ENCODE data around the gene PRUNE2. TPM values are rescaled to one million over a fixed set of nuclear protein-coding genes. Genes with fewer than 3 reads are reported as not detected.
"Not testable (repeated sequence)": the region's sequence is repeated elsewhere in the genome, so short reads cannot be mapped to it uniquely, and the experiment has no call there.

PRUNE2 gene
- total RNA-seq, 2 donors from 2014 or later, result 0.40 TPM; not detected in 1

GRCh38 chr9:76743931-76744330 is 162.0 kb downstream of the PRUNE2 start:
- no peaks in the 10 kb centered on the region for H3K36me3 Mint-ChIP-seq (ENCODE audit: low read depth)
- no peaks in the 10 kb centered on the region for H3K4me1 Mint-ChIP-seq
- no peak overlapping the region for H3K27ac Mint-ChIP-seq
- no peak overlapping the region for H3K4me3 Mint-ChIP-seq
- no peaks in the 10 kb centered on the region for H3K27me3 Mint-ChIP-seq
- ATAC-seq (no peak), DNase-seq (no peak)
- no peaks in the 10 kb centered on the region for H3K9me3 ChIP-seq (ENCODE audit: control insufficient read depth, low read length, poor library complexity, severe bottlenecking)

- not testable (repeated sequence) for H3K4me1 Mint-ChIP-seq; DNase-seq; H3K36me3 Mint-ChIP-seq (ENCODE audit: low read depth); H3K9me3 ChIP-seq (ENCODE audit: control insufficient read depth, low read length, poor library complexity, severe bottlenecking); H3K27me3 Mint-ChIP-seq; H3K4me3 Mint-ChIP-seq; ATAC-seq; H3K27ac Mint-ChIP-seq
Measured at GRCh38 chr9:76742890-76743289, 163.0 kb downstream of the PRUNE2 start.

- H3K4me1 Mint-ChIP-seq, result no peaks in the 10 kb centered on the region
Measured at GRCh38 chr9:76741524-76741923, 164.4 kb downstream of the PRUNE2 start.

GRCh38 chr9:76738402-76738801 is 167.5 kb downstream of the PRUNE2 start:
- no peaks in the 10 kb centered on the region for H3K36me3 Mint-ChIP-seq (ENCODE audit: low read depth)
- DNase-seq (no peak), ATAC-seq (no peak)
- no peak overlapping the region for H3K4me3 Mint-ChIP-seq
- H3K27ac Mint-ChIP-seq, result no peak overlapping the region
- H3K9me3 ChIP-seq (ENCODE audit: control insufficient read depth, low read length, poor library complexity, severe bottlenecking), result no peaks in the 10 kb centered on the region
- peaks cover 2% of the 10 kb centered on the region for H3K4me1 Mint-ChIP-seq
- peaks cover 34% of the 10 kb centered on the region for H3K27me3 Mint-ChIP-seq

More at GRCh38 chr9:76741524-76741923, 164.4 kb downstream of the PRUNE2 start:
- ATAC-seq (no peak), DNase-seq (no peak)
- H3K4me3 Mint-ChIP-seq, result no peak overlapping the region
- no peaks in the 10 kb centered on the region for H3K9me3 ChIP-seq (ENCODE audit: control insufficient read depth, low read length, poor library complexity, severe bottlenecking)
- H3K27me3 Mint-ChIP-seq, result peaks cover 17% of the 10 kb centered on the region
- no peak overlapping the region for H3K27ac Mint-ChIP-seq
- no peaks in the 10 kb centered on the region for H3K36me3 Mint-ChIP-seq (ENCODE audit: low read depth)

- H3K36me3 Mint-ChIP-seq (ENCODE audit: low read depth), result no peaks in the 10 kb centered on the region
- DNase-seq, result no peak
- no peaks in the 10 kb centered on the region for H3K9me3 ChIP-seq (ENCODE audit: control insufficient read depth, low read length, poor library complexity, severe bottlenecking)
- ATAC-seq, result no peak
- no peak overlapping the region for H3K27ac Mint-ChIP-seq
- H3K27me3 Mint-ChIP-seq, result peaks cover 45% of the 10 kb centered on the region
- peaks cover 2% of the 10 kb centered on the region for H3K4me1 Mint-ChIP-seq
- H3K4me3 Mint-ChIP-seq, result no peak overlapping the region
Measured at GRCh38 chr9:76737154-76737902, 168.6 kb downstream of the PRUNE2 start.

- Mint-ChIP-seq H3K4me3 (no peak overlapping the region), H3K4me1 (peaks cover 2% of the 10 kb centered on the region), H3K36me3 (ENCODE audit: low read depth) (no peaks in the 10 kb centered on the region), H3K27ac (peak overlapping the region; percentile 79), H3K27me3 (peaks cover 54% of the 10 kb centered on the region)
- no peaks in the 10 kb centered on the region for H3K9me3 ChIP-seq (ENCODE audit: control insufficient read depth, low read length, poor library complexity, severe bottlenecking)
- DNase-seq (no peak), ATAC-seq (no peak)
Measured at GRCh38 chr9:76734716-76735115, 171.2 kb downstream of the PRUNE2 start.

GRCh38 chr9:76733096-76733495 is 172.8 kb downstream of the PRUNE2 start:
- ATAC-seq, result no peak
- Mint-ChIP-seq H3K27me3 (peaks cover 48% of the 10 kb centered on the region), H3K36me3 (ENCODE audit: low read depth) (no peaks in the 10 kb centered on the region), H3K4me3 (no peak overlapping the region), H3K27ac (no peak overlapping the region), H3K4me1 (peaks cover 2% of the 10 kb centered on the region)
- no peaks in the 10 kb centered on the region for H3K9me3 ChIP-seq (ENCODE audit: control insufficient read depth, low read length, poor library complexity, severe bottlenecking)
- DNase-seq, result no peak

- ATAC-seq, result no peak
- Mint-ChIP-seq H3K4me1 (peaks cover 2% of the 10 kb centered on the region), H3K4me3 (no peak overlapping the region), H3K27me3 (peaks cover 46% of the 10 kb centered on the region), H3K27ac (no peak overlapping the region), H3K36me3 (ENCODE audit: low read depth) (no peaks in the 10 kb centered on the region)
- H3K9me3 ChIP-seq (ENCODE audit: control insufficient read depth, low read length, poor library complexity, severe bottlenecking), result no peaks in the 10 kb centered on the region
- DNase-seq, result no peak
Measured at GRCh38 chr9:76732341-76732958, 173.5 kb downstream of the PRUNE2 start.

GRCh38 chr9:76730801-76731200 is 175.1 kb downstream of the PRUNE2 start:
- DNase-seq (no peak), ATAC-seq (no peak)
- no peak overlapping the region for H3K27ac Mint-ChIP-seq
- H3K4me3 Mint-ChIP-seq, result no peak overlapping the region
- peaks cover 38% of the 10 kb centered on the region for H3K27me3 Mint-ChIP-seq
- no peaks in the 10 kb centered on the region for H3K9me3 ChIP-seq (ENCODE audit: control insufficient read depth, low read length, poor library complexity, severe bottlenecking)
- peaks cover 2% of the 10 kb centered on the region for H3K4me1 Mint-ChIP-seq
- no peaks in the 10 kb centered on the region for H3K36me3 Mint-ChIP-seq (ENCODE audit: low read depth)

GRCh38 chr9:76729980-76730737 is 175.8 kb downstream of the PRUNE2 start:
- Mint-ChIP-seq H3K27ac (no peak overlapping the region), H3K4me1 (peaks cover 2% of the 10 kb centered on the region), H3K36me3 (ENCODE audit: low read depth) (no peaks in the 10 kb centered on the region), H3K27me3 (peaks cover 45% of the 10 kb centered on the region), H3K4me3 (no peak overlapping the region)
- H3K9me3 ChIP-seq (ENCODE audit: control insufficient read depth, low read length, poor library complexity, severe bottlenecking), result no peaks in the 10 kb centered on the region
- DNase-seq (no peak), ATAC-seq (no peak)

GRCh38 chr9:76729116-76729515 is 176.8 kb downstream of the PRUNE2 start:
- H3K4me1 Mint-ChIP-seq, result no peaks in the 10 kb centered on the region
- ATAC-seq (no peak), DNase-seq (no peak)
- H3K27ac Mint-ChIP-seq, result no peak overlapping the region
- H3K4me3 Mint-ChIP-seq, result no peak overlapping the region
- H3K27me3 Mint-ChIP-seq, result peaks cover 40% of the 10 kb centered on the region
- H3K9me3 ChIP-seq (ENCODE audit: control insufficient read depth, low read length, poor library complexity, severe bottlenecking), result no peaks in the 10 kb centered on the region
- H3K36me3 Mint-ChIP-seq (ENCODE audit: low read depth), result no peaks in the 10 kb centered on the region

GRCh38 chr9:76725885-76726284 is 180.0 kb downstream of the PRUNE2 start:
- Mint-ChIP-seq H3K4me1 (no peaks in the 10 kb centered on the region), H3K27ac (no peak overlapping the region), H3K4me3 (no peak overlapping the region), H3K36me3 (ENCODE audit: low read depth) (no peaks in the 10 kb centered on the region), H3K27me3 (peaks cover 25% of the 10 kb centered on the region)
- ATAC-seq, result no peak
- H3K9me3 ChIP-seq (ENCODE audit: control insufficient read depth, low read length, poor library complexity, severe bottlenecking), result no peaks in the 10 kb centered on the region
- no peak for DNase-seq

GRCh38 chr9:76725011-76725546 is 180.8 kb downstream of the PRUNE2 start:
- Mint-ChIP-seq H3K27ac (no peak overlapping the region), H3K36me3 (ENCODE audit: low read depth) (no peaks in the 10 kb centered on the region), H3K4me3 (no peak overlapping the region), H3K4me1 (no peaks in the 10 kb centered on the region), H3K27me3 (peaks cover 24% of the 10 kb centered on the region)
- ATAC-seq, result no peak
- DNase-seq, result no peak
- no peaks in the 10 kb centered on the region for H3K9me3 ChIP-seq (ENCODE audit: control insufficient read depth, low read length, poor library complexity, severe bottlenecking)
